ENCODE results near the gene SRGAP3. TPM values are rescaled to one million over a fixed set of nuclear protein-coding genes. Genes with fewer than 3 reads are reported as not detected.

SRGAP3 gene
- total and polyA plus RNA-seq, 2 donors (not counting 1 experiment from before 2014, with no cell fraction given) = 1.4 to 1.5 TPM

DNA sequence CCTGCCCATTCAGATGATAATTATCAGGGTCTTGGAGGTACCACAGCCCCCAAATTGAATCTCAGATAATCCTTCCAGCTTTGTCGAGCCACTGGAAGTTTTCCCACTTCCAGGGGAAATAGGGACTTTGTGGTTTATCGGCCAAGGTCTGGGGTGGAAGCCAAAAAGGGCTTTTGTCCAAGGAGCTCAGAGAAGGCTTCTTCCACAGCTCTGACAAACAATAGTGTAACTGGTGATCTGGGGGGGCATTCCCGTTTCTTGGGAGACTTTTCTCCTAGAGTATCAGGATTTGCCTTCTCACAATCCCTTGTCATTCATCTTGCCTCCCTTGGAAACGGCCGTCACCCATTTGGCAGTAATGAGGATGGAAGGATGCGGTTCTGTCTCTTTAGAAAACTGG, 18.4 kb downstream of the SRGAP3 start:
- Histone ChIP-seq H3K9me3 (ENCODE audit: control extremely low read depth in 1 of 3, control insufficient read depth in 2 of 3, insufficient read depth in 1 of 3, low read length in 2 of 3) (no peaks in the 10 kb centered on the region), H3K27ac (ENCODE audit: low read length in 2 of 2) (no peak overlapping the region), H3K4me3 (ENCODE audit: control extremely low read depth in 1 of 5, extremely low read depth in 1 of 5, insufficient read depth in 1 of 5, low read depth in 2 of 5, low read length in 4 of 5) (no peak overlapping the region), H3K27me3 (replicated peaks in 1 of 4; ENCODE audit: control extremely low read depth in 1 of 4, control insufficient read depth in 3 of 4, insufficient read depth in 4 of 4, low read length in 3 of 4) (no peaks in the 10 kb centered on the region), H4K20me1 (ENCODE audit: control insufficient read depth, insufficient read depth, low read length, poor library complexity, severe bottlenecking) (no peaks in the 10 kb centered on the region), H3K4me1 (ENCODE audit: control insufficient read depth in 2 of 2, insufficient read depth in 2 of 2, low read length in 2 of 2) (no peaks in the 10 kb centered on the region), H3K9ac (ENCODE audit: low read length) (no peak overlapping the region), H2AFZ (ENCODE audit: insufficient read depth, low read depth, low read length, poor library complexity, severe bottlenecking) (no peak overlapping the region), H3K36me3 (replicated peaks in 1 of 2; ENCODE audit: control extremely low read depth in 1 of 2, control insufficient read depth in 1 of 2, extremely low read depth in 1 of 2, insufficient read depth in 2 of 2, low read length in 1 of 2) (no peaks in the 10 kb centered on the region), H3K4me2 (replicated peaks; ENCODE audit: low read depth, low read length, poor library complexity, severe bottlenecking) (no peak overlapping the region), H3K79me2 (ENCODE audit: control insufficient read depth, insufficient read depth, low read length) (no peaks in the 10 kb centered on the region)
- ATAC-seq (ENCODE audit: low read depth) (no peak), DNase-seq (no peak)
- Mint-ChIP-seq H3K27ac (no peak overlapping the region), H3K4me1 (no peaks in the 10 kb centered on the region), H3K27me3 (peaks cover 9% of the 10 kb centered on the region), H3K4me3 (no peak overlapping the region), H3K9me3 (ENCODE audit: insufficient read depth) (no peaks in the 10 kb centered on the region)
- intact Hi-C loops (cut with micrococcal nuclease) = no loop called here
- TF ChIP-seq EZH2 (IDR thresholded peaks at IDR 0.05; ENCODE audit: borderline replicate concordance, insufficient read depth, low read depth, low read length, poor library complexity, severe bottlenecking) = no peak
- TF ChIP-seq, protein P1, sequence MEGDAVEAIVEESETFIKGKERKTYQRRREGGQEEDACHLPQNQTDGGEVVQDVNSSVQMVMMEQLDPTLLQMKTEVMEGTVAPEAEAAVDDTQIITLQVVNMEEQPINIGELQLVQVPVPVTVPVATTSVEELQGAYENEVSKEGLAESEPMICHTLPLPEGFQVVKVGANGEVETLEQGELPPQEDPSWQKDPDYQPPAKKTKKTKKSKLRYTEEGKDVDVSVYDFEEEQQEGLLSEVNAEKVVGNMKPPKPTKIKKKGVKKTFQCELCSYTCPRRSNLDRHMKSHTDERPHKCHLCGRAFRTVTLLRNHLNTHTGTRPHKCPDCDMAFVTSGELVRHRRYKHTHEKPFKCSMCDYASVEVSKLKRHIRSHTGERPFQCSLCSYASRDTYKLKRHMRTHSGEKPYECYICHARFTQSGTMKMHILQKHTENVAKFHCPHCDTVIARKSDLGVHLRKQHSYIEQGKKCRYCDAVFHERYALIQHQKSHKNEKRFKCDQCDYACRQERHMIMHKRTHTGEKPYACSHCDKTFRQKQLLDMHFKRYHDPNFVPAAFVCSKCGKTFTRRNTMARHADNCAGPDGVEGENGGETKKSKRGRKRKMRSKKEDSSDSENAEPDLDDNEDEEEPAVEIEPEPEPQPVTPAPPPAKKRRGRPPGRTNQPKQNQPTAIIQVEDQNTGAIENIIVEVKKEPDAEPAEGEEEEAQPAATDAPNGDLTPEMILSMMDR (IDR thresholded peaks at IDR 0.05) = no peak
- no CpG with 5 or more reads among the region's 6 CpGs for WGBS (ENCODE audit: insufficient coverage)
- CTCF ChIA-PET = interaction anchor here (0.9 kb wide), 1 partner anchor 18 kb away, joined by 3 read pairs; the partner anchor contains the start of gene SRGAP3
- POLR2A ChIA-PET = no interaction called here

DNA sequence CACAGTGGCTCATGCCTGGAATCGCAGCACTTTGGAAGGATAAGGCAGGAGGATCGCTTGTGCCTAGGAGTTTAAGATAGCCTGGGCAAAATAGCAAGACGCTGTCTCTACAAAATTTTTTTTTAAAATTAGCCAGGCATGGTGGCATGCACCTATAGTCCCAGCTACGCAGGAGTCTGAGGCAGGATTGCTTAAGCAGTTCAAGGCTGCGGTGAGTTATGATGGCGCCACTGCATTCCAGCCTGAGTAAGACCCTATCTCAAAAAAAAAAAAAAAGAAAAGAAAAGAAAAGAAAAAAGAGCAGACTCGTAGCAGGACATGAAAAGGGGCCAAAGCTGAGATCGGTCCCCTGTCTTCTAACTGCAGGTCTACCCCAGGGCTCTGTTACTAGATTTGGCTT, 18.9 kb downstream of the SRGAP3 start:
- Histone ChIP-seq H3K4me1 (ENCODE audit: control insufficient read depth in 2 of 2, insufficient read depth in 2 of 2, low read length in 2 of 2) (no peaks in the 10 kb centered on the region), H3K4me3 (ENCODE audit: control extremely low read depth in 1 of 5, extremely low read depth in 1 of 5, insufficient read depth in 1 of 5, low read depth in 2 of 5, low read length in 4 of 5) (no peak overlapping the region), H3K4me2 (replicated peaks; ENCODE audit: low read depth, low read length, poor library complexity, severe bottlenecking) (no peak overlapping the region), H2AFZ (ENCODE audit: insufficient read depth, low read depth, low read length, poor library complexity, severe bottlenecking) (no peak overlapping the region), H3K27me3 (replicated peaks in 1 of 4; ENCODE audit: control extremely low read depth in 1 of 4, control insufficient read depth in 3 of 4, insufficient read depth in 4 of 4, low read length in 3 of 4) (no peaks in the 10 kb centered on the region), H3K9me3 (ENCODE audit: control extremely low read depth in 1 of 3, control insufficient read depth in 2 of 3, insufficient read depth in 1 of 3, low read length in 2 of 3) (no peaks in the 10 kb centered on the region), H3K9ac (ENCODE audit: low read length) (no peak overlapping the region), H3K27ac (ENCODE audit: low read length in 2 of 2) (no peak overlapping the region), H4K20me1 (ENCODE audit: control insufficient read depth, insufficient read depth, low read length, poor library complexity, severe bottlenecking) (no peaks in the 10 kb centered on the region), H3K36me3 (replicated peaks in 1 of 2; ENCODE audit: control extremely low read depth in 1 of 2, control insufficient read depth in 1 of 2, extremely low read depth in 1 of 2, insufficient read depth in 2 of 2, low read length in 1 of 2) (no peaks in the 10 kb centered on the region), H3K79me2 (ENCODE audit: control insufficient read depth, insufficient read depth, low read length) (no peaks in the 10 kb centered on the region)
- no peaks in the 10 kb centered on the region for H3K9me3 Mint-ChIP-seq (ENCODE audit: insufficient read depth)
- WGBS (ENCODE audit: insufficient coverage) = 91% methylated on average over 4 of the region's 8 CpGs
- H3K27ac Mint-ChIP-seq = no peak overlapping the region
- POLR2A ChIA-PET = no interaction called here
- TF ChIP-seq EZH2 (IDR thresholded peaks at IDR 0.05; ENCODE audit: borderline replicate concordance, insufficient read depth, low read depth, low read length, poor library complexity, severe bottlenecking) = no peak
- TF ChIP-seq, protein P1 (IDR thresholded peaks at IDR 0.05) = no peak
- ATAC-seq (ENCODE audit: low read depth) (no peak), DNase-seq (no peak)
- CTCF ChIA-PET = no interaction called here
- no peaks in the 10 kb centered on the region for H3K4me1 Mint-ChIP-seq
- H3K4me3 Mint-ChIP-seq = no peak overlapping the region
- intact Hi-C loops (cut with micrococcal nuclease) = no loop called here
- H3K27me3 Mint-ChIP-seq = peaks cover 7% of the 10 kb centered on the region

Data from B cell (primary cell).